Activated naive CD4-positive, alpha-beta T cell (primary cell): ENCODE measurements around the gene PIGZ.

Source experiments
- DNase-seq, 4 experiments: peaks; one replicate each; lab custom pipeline; 2025; lab: John Stamatoyannopoulos, UW

Gene PIGZ

DNA sequence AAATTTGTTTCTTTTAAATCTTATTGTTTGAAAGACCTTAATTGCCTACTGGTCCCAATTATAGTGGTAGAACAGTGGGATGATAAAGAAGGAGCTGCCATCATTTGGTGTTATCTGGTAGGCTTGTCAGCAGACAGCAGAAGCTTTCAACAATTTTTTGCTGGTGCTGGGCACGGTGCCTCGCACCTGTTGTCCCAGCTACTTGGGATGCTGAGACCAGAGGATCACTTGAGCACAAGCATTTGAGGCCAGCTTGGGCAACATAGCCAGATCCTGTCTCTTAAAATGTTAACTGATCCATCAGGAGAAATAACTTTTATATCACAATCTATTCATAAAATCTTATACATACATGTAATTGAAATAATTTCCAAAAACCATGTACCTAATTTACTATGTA, 64.9 kb downstream of the PIGZ start:
- DNase-seq = no peak

DNA sequence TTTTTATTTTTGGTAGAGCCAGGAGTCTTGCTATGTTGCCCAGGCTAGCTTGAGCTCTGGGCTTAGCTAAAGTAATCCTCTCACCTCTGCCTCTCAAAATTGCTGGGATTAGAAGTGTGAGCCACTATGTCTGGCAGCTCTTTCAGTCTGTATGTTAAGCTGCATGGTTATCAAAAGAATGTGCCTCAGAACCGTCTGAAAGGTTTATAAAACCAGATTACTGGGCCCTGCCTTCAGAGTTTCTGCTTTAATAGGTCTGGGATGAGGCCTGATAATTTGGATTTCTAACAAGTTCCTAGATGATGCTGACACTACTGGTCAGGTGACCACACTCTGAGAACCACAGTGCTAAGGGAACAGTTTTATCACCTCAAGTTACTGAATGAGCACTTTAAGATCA, 66.3 kb downstream of the PIGZ start:
- no peak for DNase-seq

DNA sequence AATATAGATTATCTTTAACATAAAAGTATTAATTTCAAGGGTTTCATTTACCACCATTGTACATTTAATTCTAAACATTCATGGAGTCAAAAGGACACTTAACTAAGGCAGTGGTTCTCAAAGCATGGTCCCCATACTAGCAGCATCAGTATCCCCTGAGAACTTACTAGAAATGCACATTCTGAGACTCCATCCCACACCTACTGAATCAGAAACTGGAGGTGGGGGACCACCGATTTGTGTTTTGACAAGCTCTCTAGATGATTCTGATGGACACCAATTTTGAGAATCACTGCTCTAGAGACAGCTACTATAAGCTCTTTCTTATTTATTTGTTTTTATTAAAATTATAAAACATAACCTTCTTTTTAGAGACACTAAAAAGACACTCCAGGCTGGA, 66.9 kb downstream of the PIGZ start:
- DNase-seq = no peak
